ENCODE measurements around the gene SANBR.

- TF ChIP-seq CTCF (IDR thresholded peaks at IDR 0.05; ENCODE audit: poor library complexity, severe bottlenecking) (no peak), TAF1 (IDR thresholded peaks at IDR 0.05; ENCODE audit: low read depth) (no peak), POLR2AphosphoS5 (IDR thresholded peaks at IDR 0.05) (no peak), MXI1 (conservative IDR thresholded peaks at IDR 0.05; ENCODE audit: poor library complexity, severe bottlenecking) (no peak), REST (IDR thresholded peaks at IDR 0.05; ENCODE audit: borderline replicate concordance) (no peak), EZH2 (IDR thresholded peaks at IDR 0.05; ENCODE audit: borderline replicate concordance, insufficient read depth, low read length, poor library complexity, severe bottlenecking) (no peak), SMC3 (conservative IDR thresholded peaks at IDR 0.05; ENCODE audit: poor library complexity) (no peak)
These were observed 20.4 kb upstream of the SANBR start for GRCh38 chr2:61045226-61045625.
